ENCODE data around the gene WNT8A. TPM values are rescaled to one million over a fixed set of nuclear protein-coding genes. Genes with fewer than 3 reads are reported as not detected.

WNT8A gene
- total RNA-seq, 2 donors from 2014 or later: not detected

DNA sequence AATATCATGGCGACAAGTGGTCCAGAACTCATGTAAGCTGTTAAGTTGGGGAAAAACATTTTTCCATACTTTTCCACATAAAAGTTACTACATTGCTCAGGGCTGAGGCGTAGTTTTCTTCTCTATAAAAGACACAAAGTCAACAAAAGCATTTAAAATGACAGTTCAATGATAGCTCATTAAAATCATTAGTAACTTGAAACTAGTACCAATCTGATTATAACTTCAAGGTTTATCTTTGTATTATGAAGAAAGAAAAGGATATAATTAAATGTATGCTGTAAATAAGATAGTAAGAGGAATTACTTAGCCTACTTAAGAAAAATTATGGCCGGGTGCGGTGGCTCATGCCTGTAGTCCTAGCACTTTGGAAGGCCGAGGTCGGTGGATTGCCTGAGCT, 45.5 kb downstream of the WNT8A start:
- intact Hi-C loops (cut with DNase I): no loop called here

DNA sequence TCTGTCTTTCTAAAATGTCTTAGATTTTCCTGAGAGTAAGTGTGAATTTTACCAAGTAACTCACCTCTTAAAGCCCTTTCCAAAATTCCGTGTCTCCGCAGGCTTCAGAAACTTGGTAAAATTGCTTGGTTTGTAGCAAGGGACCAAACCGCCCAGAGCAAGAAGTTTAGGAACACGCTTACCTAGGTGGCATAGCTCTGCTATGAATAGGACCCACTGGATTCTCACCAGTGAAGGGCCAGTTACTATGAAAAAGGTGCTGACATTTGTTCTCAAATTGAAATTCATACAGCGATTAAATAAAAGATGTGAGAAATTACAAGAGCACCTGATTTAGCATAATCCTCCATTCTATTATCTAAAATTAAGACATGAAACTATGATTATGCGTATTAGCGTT, 48.7 kb downstream of the WNT8A start:
- DNase-seq (ENCODE audit: low spot score): no peak
- intact Hi-C loops (cut with DNase I): loop anchor here in 1 of 2 donors (2.0 to 10.0 kb wide), 3 partner anchors 56 to 508 kb away; partner anchors contain the start of gene FAM13B

More for the DNA sequence above, 45.5 kb downstream of the WNT8A start:
- no peak for DNase-seq (ENCODE audit: low spot score)

DNA sequence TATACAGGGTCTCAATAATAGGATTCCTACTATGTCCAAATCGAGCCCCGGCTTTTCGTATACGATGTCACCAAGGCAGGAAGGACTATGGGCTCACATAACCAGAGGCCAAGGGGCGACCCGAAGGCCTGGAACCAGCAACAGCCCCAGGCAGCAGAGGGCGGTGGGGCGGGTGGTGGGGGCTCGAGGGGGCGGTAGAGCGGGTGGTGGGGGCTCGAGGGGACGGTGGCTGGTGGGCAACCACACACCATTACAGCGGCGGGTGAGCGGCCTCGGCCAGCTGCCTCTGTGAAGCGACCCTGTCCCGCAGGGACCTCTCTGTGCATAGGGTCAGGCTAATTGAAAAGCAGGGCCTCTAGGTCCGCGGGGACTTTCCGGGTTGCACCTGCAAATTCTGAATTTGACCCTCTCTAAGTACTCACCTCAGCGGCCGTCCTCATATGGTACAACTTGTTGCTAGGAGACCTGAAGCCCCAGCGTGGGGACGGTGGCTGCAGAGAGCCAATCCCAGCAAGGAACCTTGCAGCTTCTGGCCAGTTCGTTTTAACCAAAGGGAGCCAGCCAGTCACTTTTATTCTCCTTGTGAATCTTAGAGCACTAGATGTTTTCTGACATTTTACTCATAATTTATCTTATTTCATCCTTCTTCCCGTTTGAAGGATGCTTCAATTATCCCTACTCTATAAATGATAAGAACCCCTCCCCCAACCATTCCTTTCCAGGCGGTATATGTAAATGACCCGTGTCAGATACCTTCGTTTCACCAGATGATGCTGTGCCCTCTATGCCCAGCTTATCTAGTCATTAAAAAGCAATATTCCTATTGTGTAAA, 55.3 kb downstream of the WNT8A start, which contains the start of gene NME5:
Gene NME5 (minus strand): TSS at position 480 of the 832 bp plus-strand sequence. CDS start 648 bp downstream, outside the sequence.
- DNase-seq (ENCODE audit: low spot score): peak; percentile 88
- intact Hi-C loops (cut with DNase I): loop anchor here in 1 of 2 donors (10.0 kb wide), 2 partner anchors 104 to 514 kb away; partner anchors contain the start of gene FAM13B

DNA sequence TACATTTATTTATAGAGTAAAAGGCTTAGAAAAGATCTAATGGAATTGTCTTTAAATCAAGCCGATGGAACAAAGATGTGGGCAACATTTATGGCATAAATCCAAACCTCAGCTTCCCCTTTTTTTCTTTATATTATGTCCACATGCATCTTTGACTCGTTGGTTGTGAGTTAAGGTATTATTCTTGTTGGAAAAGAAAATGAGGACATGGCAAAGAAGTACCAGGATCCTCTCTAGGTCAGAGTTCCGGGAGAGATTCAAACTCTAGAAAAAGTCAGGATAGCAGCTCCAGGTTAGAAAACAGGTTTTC, 55.9 kb downstream of the WNT8A start:
- intact Hi-C loops (cut with DNase I): loop anchor here in 1 of 2 donors (5.0 to 10.0 kb wide), 3 partner anchors 105 to 515 kb away; partner anchors contain the start of gene FAM13B
- no peak for DNase-seq (ENCODE audit: low spot score)

DNA sequence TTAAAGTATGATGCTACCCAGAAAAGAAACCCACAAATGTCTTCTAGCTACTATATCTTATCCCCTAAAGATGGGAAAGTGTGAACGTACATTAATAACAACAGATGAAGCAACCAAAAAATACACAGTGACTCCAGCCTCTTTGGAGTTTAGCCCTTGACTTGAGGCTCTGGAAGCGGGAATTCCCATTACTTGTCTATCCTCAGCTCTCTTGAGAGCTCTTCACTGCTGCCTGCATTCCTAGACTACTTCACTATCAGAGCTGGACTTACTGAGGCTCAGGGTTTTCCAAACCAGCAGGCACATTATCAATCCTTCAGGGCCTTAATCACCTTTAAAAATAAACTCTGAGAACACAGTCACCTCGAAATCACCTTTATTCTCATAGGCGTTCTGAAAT, 56.4 kb downstream of the WNT8A start:
- no peak for DNase-seq (ENCODE audit: low spot score)
- intact Hi-C loops (cut with DNase I): loop anchor here in 1 of 2 donors (5.0 kb wide), 1 partner anchor 237 kb away; no protein-coding TSS in a partner anchor

Other genes with a start within 250 kb of the WNT8A start
- 10 to 100 TPM in 1 of 2 donors, 1 to 10 TPM in 1; 3.1 to 12.3 TPM for gene MYOT, start 216.2 kb upstream of the WNT8A start, total RNA-seq
- gene PKD2L2, start 194.6 kb upstream of the WNT8A start, total RNA-seq: under 1 TPM in 1 of 2 donors, not detected in 1; 0.29 TPM
- 10 to 100 TPM; 70.3 to 70.9 TPM for gene FAM13B, start 51.0 kb upstream of the WNT8A start, total RNA-seq
- 1 to 10 TPM; 1.5 to 2.3 TPM for gene NME5, start 55.4 kb downstream of the WNT8A start, total RNA-seq
- gene BRD8, start 94.6 kb downstream of the WNT8A start, total RNA-seq: 10 to 100 TPM; 28.8 to 31.4 TPM
- gene KIF20A, start 95.1 kb downstream of the WNT8A start, total RNA-seq: 1 to 10 TPM in 1 of 2 donors, under 1 TPM in 1; 0.52 to 1.1 TPM
- gene CDC23, start 129.3 kb downstream of the WNT8A start, total RNA-seq: 10 to 100 TPM; 14.0 to 18.0 TPM
- under 1 TPM in 1 of 2 donors, not detected in 1; 0.43 TPM for gene GFRA3, start 190.6 kb downstream of the WNT8A start, total RNA-seq
- gene CDC25C, start 247.8 kb downstream of the WNT8A start, total RNA-seq: not detected